ENCODE results near the gene CLVS2. TPM values are rescaled to one million over a fixed set of nuclear protein-coding genes. Genes with fewer than 3 reads are reported as not detected.

CLVS2 gene
- total RNA-seq, 1 donor from 2014 or later: not detected

Other genes starting within 250 kb of the CLVS2 start
- not detected in 2 replicates for gene FABP7, start 216.5 kb upstream of the CLVS2 start, total RNA-seq
- 2.3 and 5.3 TPM in 2 replicates for gene SMPDL3A, start 207.0 kb upstream of the CLVS2 start, total RNA-seq

Measured in dermis microvascular lymphatic vessel endothelial cell (primary cell).